Erythroblast (primary cell): ENCODE measurements around the gene SLC39A7.
A peak's percentile ranks its signal among the peaks of the same experiment; 100 is the strongest.

ENCODE experiments used
- DNase-seq, 2 experiments: peaks; one replicate each; lab custom pipeline; 2025; lab: John Stamatoyannopoulos, UW
- GATA1 ChIP-seq: IDR thresholded peaks from 2 replicates; pipeline ENCODE4 v1.6.1; 2011; ENCODE audit warnings: low read depth, mild to moderate bottlenecking, control low read depth, low read length, moderate library complexity
- POLR2A ChIP-seq: IDR thresholded peaks from 2 replicates; pipeline ENCODE4 v1.6.1; 2011; ENCODE audit warnings: mild to moderate bottlenecking, low read length

Gene SLC39A7

GRCh38 chr6:33191383-33192104 is 9.1 kb upstream of the SLC39A7 start:
- no peak for DNase-seq
- no peak for TF ChIP-seq POLR2A
- TF ChIP-seq GATA1, result no peak

DNA sequence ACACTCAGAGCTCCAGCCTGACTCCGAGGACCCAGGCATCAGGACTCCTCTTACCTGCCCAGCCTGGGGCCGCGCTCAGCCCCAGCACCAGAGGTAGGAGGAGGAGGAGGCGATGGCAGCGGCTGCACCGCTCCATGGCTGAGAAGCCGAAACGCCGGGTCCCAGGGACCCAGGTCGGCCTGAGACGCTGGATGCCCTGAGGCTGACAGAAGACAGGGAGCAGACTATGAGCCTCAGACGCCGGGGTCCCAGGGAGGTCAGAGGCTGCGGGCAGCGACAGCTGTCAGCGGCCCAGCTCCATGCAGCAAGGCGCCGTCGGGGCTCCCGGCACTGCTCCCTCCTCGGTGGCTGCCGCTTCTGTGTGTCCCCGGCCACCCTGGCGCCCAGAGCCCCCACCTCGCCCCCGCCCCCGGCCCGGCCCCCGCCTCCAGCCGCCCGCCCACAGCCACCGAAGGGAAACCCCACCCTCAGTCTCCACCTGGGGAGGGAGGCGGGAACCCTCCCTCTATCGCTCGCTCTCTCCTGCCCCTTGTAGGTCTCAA is 8.5 kb upstream of the SLC39A7 start, which contains the start of gene COL11A2:
COL11A2 (minus strand) TSS at position 363 of the 542 bp plus-strand sequence; CDS start at position 136, 227 bp downstream.
- TF ChIP-seq POLR2A, result no peak
- no peak for DNase-seq

GRCh38 chr6:33192671-33193602 is 7.7 kb upstream of the SLC39A7 start:
- peak in 1 of 2 experiments; percentile 10 for DNase-seq
- TF ChIP-seq POLR2A (no peak), GATA1 (no peak)

- DNase-seq, result no peak
- TF ChIP-seq POLR2A (no peak), GATA1 (no peak)
Measured at GRCh38 chr6:33193619-33194018, 7.0 kb upstream of the SLC39A7 start.

GRCh38 chr6:33194431-33194979 is 6.2 kb upstream of the SLC39A7 start:
- no peak for TF ChIP-seq POLR2A
- no peak for TF ChIP-seq GATA1
- no peak for DNase-seq

- peak; percentile 10 to 17 for DNase-seq
- no peak for TF ChIP-seq POLR2A
- no peak for TF ChIP-seq GATA1
Measured at GRCh38 chr6:33195304-33196165, 5.1 kb upstream of the SLC39A7 start.

GRCh38 chr6:33197431-33198048 is 3.1 kb upstream of the SLC39A7 start:
- DNase-seq, result peak; percentile 75 to 80
- no peak for TF ChIP-seq GATA1
- TF ChIP-seq POLR2A, result no peak

GRCh38 chr6:33198159-33198852 is 2.4 kb upstream of the SLC39A7 start:
- TF ChIP-seq POLR2A (no peak), GATA1 (no peak)

GRCh38 chr6:33198853-33199436 is 1.7 kb upstream of the SLC39A7 start:
- DNase-seq, result no peak
- TF ChIP-seq GATA1 (no peak), POLR2A (no peak)

More at GRCh38 chr6:33198159-33198852, 2.4 kb upstream of the SLC39A7 start:
- DNase-seq, result no peak

DNA sequence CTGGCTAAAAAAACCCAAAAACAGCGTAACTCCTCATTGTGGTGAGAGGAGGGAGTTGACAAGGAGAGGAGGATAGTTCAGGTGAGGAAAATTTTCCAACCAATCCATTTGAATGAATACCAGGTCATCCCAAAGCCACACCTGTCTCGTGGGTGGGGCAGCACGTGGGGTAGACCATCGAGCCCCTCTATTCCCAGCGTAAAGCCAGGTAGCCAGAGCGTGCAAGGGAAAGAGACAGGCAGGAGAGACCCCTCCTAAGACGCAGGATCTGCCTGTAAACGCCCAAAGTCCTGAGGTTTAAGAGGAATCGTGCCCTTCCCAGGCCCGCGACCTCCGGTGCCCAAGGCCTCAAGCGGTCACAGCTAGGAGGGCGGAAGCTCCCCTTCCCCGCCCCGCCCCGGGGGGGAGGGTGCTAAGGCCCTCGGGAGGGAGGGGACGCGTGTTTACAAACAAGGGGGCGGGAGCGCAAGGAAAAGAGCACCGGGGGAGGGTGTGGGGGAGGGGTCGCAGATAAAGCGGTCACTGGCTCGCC is 914 bp upstream of the SLC39A7 start:
- no peak for TF ChIP-seq POLR2A
- TF ChIP-seq GATA1, result no peak
- DNase-seq, result peak; percentile 91 to 95

DNA sequence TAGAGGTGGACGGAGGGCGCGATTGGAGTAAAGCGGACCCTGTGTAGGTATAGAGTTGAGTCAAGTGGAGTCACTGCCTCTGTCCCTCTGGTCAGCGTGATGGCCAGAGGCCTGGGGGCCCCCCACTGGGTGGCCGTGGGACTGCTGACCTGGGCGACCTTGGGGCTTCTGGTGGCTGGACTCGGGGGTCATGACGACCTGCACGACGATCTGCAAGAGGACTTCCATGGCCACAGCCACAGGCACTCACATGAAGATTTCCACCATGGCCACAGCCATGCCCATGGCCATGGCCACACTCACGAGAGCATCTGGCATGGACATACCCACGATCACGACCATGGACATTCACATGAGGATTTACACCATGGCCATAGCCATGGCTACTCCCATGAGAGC is 479 bp downstream of the SLC39A7 start:
- DNase-seq, result peak in 1 of 2 experiments; percentile 62
- TF ChIP-seq POLR2A, result no peak
- TF ChIP-seq GATA1, result no peak

DNA sequence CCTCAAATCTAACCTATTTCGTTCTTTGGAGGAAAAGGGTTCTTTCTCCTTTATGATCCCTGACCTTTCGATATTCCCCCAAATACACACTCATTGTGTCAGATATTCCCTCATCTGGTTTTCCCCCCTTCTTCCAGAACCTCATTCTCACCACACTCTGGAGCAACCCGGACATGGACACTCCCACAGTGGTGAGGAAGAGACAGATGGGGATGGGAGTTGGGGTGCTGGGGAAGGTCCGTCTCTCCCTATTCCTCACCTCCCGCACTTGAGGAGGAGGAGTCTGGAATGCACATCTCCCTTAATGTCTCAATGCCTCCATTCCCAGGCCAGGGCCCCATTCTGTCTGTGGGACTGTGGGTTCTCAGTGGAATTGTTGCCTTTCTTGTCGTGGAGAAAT is 1.3 kb downstream of the SLC39A7 start:
- TF ChIP-seq POLR2A (no peak), GATA1 (no peak)
- no peak for DNase-seq
